Adrenal gland (tissue), 5 donors: ENCODE measurements around the gene BLOC1S3.

Experiments
- CTCF ChIP-seq, 6 experiments: fragments of 450-650 bp in 4 of 6; fragments of 200-600 bp in 2 of 6; sonication (generic) in 1 of 6; IDR thresholded peaks; 1 replicate in 5 of 6; 2 replicates in 1 of 6; pipeline versions ENCODE4 v1.5.1 to v1.8.0; 2016 to 2021; ENCODE audit warnings: antibody characterized with exemption in 6 of 6, mild to moderate bottlenecking in 2 of 6, moderate library complexity in 1 of 6
- POLR2A ChIP-seq, 2 donors: fragments of 450-650 bp; IDR thresholded peaks; one replicate each; pipeline ENCODE4 v1.6.1; 2017; ENCODE audit warnings: antibody characterized with exemption in 2 of 2, mild to moderate bottlenecking in 2 of 2, moderate library complexity in 1 of 2
- donor health status: DM: no; HTN: no; CAD: no.

GRCh38 chr19:45162608-45163143 lies 15.9 kb upstream of the BLOC1S3 start:
- TF ChIP-seq CTCF (IDR thresholded peaks at IDR 0.05) (no peak), POLR2A (IDR thresholded peaks at IDR 0.05) (no peak)
